ENCODE data around the gene CELF2. TPM values are rescaled to one million over a fixed set of nuclear protein-coding genes. Genes with fewer than 3 reads are reported as not detected.

CELF2 gene
- total and polyA plus RNA-seq, 9 of the 15 experiments (the other 6 are each of a cell fraction or from before 2014, with no cell fraction given) = 4.0 to 20.3 (median 11.1) TPM

DNA sequence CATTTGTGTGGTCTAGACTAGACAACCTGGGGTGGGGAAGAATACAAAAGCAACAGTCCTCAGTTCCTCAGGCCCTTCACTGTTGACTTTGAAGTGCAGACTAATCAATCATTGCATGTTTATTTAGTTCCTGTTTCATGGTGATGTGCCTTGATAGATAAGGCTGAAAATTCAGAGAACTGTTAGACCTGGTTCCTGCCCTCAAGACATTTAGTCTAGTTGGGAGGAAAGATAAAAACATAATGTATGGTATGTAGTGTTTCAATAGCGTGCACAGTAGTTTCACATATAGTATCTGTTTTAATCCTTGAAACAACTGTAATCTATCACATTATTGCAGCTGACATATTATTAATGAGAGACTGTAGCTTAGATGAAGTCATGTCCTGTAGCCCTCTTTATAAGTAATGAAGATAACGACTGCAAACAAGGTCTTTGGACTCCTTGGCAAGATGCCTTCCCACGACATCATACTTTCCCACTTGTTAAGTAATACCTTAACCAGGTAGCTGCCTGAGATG, 124.0 kb downstream of the CELF2 start (continued):
- TF ChIP-seq, protein P1, sequence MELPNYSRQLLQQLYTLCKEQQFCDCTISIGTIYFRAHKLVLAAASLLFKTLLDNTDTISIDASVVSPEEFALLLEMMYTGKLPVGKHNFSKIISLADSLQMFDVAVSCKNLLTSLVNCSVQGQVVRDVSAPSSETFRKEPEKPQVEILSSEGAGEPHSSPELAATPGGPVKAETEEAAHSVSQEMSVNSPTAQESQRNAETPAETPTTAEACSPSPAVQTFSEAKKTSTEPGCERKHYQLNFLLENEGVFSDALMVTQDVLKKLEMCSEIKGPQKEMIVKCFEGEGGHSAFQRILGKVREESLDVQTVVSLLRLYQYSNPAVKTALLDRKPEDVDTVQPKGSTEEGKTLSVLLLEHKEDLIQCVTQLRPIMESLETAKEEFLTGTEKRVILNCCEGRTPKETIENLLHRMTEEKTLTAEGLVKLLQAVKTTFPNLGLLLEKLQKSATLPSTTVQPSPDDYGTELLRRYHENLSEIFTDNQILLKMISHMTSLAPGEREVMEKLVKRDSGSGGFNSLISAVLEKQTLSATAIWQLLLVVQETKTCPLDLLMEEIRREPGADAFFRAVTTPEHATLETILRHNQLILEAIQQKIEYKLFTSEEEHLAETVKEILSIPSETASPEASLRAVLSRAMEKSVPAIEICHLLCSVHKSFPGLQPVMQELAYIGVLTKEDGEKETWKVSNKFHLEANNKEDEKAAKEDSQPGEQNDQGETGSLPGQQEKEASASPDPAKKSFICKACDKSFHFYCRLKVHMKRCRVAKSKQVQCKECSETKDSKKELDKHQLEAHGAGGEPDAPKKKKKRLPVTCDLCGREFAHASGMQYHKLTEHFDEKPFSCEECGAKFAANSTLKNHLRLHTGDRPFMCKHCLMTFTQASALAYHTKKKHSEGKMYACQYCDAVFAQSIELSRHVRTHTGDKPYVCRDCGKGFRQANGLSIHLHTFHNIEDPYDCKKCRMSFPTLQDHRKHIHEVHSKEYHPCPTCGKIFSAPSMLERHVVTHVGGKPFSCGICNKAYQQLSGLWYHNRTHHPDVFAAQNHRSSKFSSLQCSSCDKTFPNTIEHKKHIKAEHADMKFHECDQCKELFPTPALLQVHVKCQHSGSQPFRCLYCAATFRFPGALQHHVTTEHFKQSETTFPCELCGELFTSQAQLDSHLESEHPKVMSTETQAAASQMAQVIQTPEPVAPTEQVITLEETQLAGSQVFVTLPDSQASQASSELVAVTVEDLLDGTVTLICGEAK (IDR thresholded peaks at IDR 0.05) = no peak
- TF ChIP-seq, protein P1 (CRISPR knock-in tag; IDR thresholded peaks at IDR 0.05) = no peak
- TF ChIP-seq TBL1XR1 (IDR thresholded peaks at IDR 0.05; ENCODE audit: low read length in 2 of 2) (peak; percentile 81 to 98; a peak in 3 of 4 replicates), ZNF3 (CRISPR knock-in tag; IDR thresholded peaks at IDR 0.05) (no peak), ZNF668 (CRISPR knock-in tag; IDR thresholded peaks at IDR 0.05) (no peak), HDAC2 (IDR thresholded peaks at IDR 0.05) (peak; percentile 89; the same call in 1 of the 2 replicates), ZKSCAN8 (CRISPR knock-in tag; IDR thresholded peaks at IDR 0.05) (no peak), RBM17 (IDR thresholded peaks at IDR 0.05; ENCODE audit: borderline replicate concordance, low read depth, low read length) (no peak), SRSF1 (IDR thresholded peaks at IDR 0.05; ENCODE audit: low read depth, low read length) (no peak), MAFF (IDR thresholded peaks at IDR 0.05; ENCODE audit: low read length) (no peak), GTF2E2 (tag; IDR thresholded peaks at IDR 0.05) (no peak; the same call in 1 of the 2 replicates), CBX8 (IDR thresholded peaks at IDR 0.05; ENCODE audit: borderline replicate concordance, extremely low read depth, low read depth, low read length, poor library complexity, severe bottlenecking) (no peak)
- TF ChIP-seq, protein P2, sequence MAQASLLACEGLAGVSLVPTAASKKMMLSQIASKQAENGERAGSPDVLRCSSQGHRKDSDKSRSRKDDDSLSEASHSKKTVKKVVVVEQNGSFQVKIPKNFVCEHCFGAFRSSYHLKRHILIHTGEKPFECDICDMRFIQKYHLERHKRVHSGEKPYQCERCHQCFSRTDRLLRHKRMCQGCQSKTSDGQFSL (CRISPR knock-in tag; IDR thresholded peaks at IDR 0.05) = no peak
- TF ChIP-seq, protein P2 (tag; IDR thresholded peaks at IDR 0.05) = no peak
- TF ChIP-seq, protein P3, sequence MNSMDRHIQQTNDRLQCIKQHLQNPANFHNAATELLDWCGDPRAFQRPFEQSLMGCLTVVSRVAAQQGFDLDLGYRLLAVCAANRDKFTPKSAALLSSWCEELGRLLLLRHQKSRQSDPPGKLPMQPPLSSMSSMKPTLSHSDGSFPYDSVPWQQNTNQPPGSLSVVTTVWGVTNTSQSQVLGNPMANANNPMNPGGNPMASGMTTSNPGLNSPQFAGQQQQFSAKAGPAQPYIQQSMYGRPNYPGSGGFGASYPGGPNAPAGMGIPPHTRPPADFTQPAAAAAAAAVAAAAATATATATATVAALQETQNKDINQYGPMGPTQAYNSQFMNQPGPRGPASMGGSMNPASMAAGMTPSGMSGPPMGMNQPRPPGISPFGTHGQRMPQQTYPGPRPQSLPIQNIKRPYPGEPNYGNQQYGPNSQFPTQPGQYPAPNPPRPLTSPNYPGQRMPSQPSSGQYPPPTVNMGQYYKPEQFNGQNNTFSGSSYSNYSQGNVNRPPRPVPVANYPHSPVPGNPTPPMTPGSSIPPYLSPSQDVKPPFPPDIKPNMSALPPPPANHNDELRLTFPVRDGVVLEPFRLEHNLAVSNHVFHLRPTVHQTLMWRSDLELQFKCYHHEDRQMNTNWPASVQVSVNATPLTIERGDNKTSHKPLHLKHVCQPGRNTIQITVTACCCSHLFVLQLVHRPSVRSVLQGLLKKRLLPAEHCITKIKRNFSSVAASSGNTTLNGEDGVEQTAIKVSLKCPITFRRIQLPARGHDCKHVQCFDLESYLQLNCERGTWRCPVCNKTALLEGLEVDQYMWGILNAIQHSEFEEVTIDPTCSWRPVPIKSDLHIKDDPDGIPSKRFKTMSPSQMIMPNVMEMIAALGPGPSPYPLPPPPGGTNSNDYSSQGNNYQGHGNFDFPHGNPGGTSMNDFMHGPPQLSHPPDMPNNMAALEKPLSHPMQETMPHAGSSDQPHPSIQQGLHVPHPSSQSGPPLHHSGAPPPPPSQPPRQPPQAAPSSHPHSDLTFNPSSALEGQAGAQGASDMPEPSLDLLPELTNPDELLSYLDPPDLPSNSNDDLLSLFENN (IDR thresholded peaks at IDR 0.05; ENCODE audit: low read depth in 2 of 2, low read length in 2 of 2) = peak in 1 of 2 experiments; percentile 88; a peak in 2 of 4 replicates

Measured in K562 (cell line).